ENCODE data around the gene VPS13D. TPM values are rescaled to one million over a fixed set of nuclear protein-coding genes. Genes with fewer than 3 reads are reported as not detected.

The VPS13D gene
- total RNA-seq, 1 experiment from 2014 or later = 33.1 TPM

GRCh38 chr1:12326986-12327385 is 97.2 kb downstream of the VPS13D start:
- Histone ChIP-seq H3K36me3 (ENCODE audit: control insufficient read depth, insufficient read depth, low read length) (peaks cover 2% of the 10 kb centered on the region; the same call in 1 of the 2 replicates), H3K27me3 (ENCODE audit: control insufficient read depth, insufficient read depth, low read length) (no peaks in the 10 kb centered on the region), H3K4me3 (ENCODE audit: low read depth in 2 of 2, low read length in 2 of 2) (no peak overlapping the region), H3K27ac (ENCODE audit: low read length) (no peak overlapping the region), H3K9me3 (ENCODE audit: control insufficient read depth, insufficient read depth, low read depth, low read length) (no peaks in the 10 kb centered on the region), H3K4me1 (ENCODE audit: control insufficient read depth, insufficient read depth, low read length) (no peaks in the 10 kb centered on the region)
- BruUV-seq (replicated peaks) = no TSS peak
- POLR2A ChIA-PET = no interaction called here
- no peak for DNase-seq (ENCODE audit: low read depth, low spot score)
- intact Hi-C loops (cut with micrococcal nuclease; ENCODE audit: unreplicated experiment) = no loop called here
- ATAC-seq = no peak
- no peak for TF ChIP-seq CTCF (IDR thresholded peaks at IDR 0.05)
- CTCF ChIA-PET = no interaction called here
- in situ Hi-C loops (cut with HindIII; ENCODE audit: low pct_unique_long_range_greater_than_20kb, low sequenced_read_pairs) = no loop called here

GRCh38 chr1:12327566-12327965 is 97.7 kb downstream of the VPS13D start:
- intact Hi-C loops (cut with micrococcal nuclease; ENCODE audit: unreplicated experiment) = no loop called here
- no peaks in the 10 kb centered on the region for H3K4me1 ChIP-seq (ENCODE audit: control insufficient read depth, insufficient read depth, low read length)
- H3K9me3 ChIP-seq (ENCODE audit: control insufficient read depth, insufficient read depth, low read depth, low read length) = no peaks in the 10 kb centered on the region
- no peak overlapping the region for H3K27ac ChIP-seq (ENCODE audit: low read length)
- POLR2A ChIA-PET = interaction anchor here (0.6 kb wide), 1 partner anchor 29 kb away, joined by 4 read pairs; no protein-coding TSS in a partner anchor
- no TSS peak for BruUV-seq (replicated peaks)
- CTCF ChIA-PET = no interaction called here
- in situ Hi-C loops (cut with HindIII; ENCODE audit: low pct_unique_long_range_greater_than_20kb, low sequenced_read_pairs) = no loop called here
- H3K36me3 ChIP-seq (ENCODE audit: control insufficient read depth, insufficient read depth, low read length) = peaks cover 2% of the 10 kb centered on the region; the same call in 1 of the 2 replicates
- no peaks in the 10 kb centered on the region for H3K27me3 ChIP-seq (ENCODE audit: control insufficient read depth, insufficient read depth, low read length)
- no peak for DNase-seq (ENCODE audit: low read depth, low spot score)
- TF ChIP-seq TCF7L2 (IDR thresholded peaks at IDR 0.05; ENCODE audit: low read depth, low read length) (no peak), POLR2AphosphoS5 (IDR thresholded peaks at IDR 0.05; ENCODE audit: low read depth, low read length) (no peak)
- H3K4me3 ChIP-seq (ENCODE audit: low read depth in 2 of 2, low read length in 2 of 2) = no peak overlapping the region
- no peak for ATAC-seq

GRCh38 chr1:12333036-12333785 is 103.4 kb downstream of the VPS13D start:
- TF ChIP-seq POLR2AphosphoS5 (IDR thresholded peaks at IDR 0.05; ENCODE audit: low read depth, low read length) (no peak), TCF7L2 (IDR thresholded peaks at IDR 0.05; ENCODE audit: low read depth, low read length) (no peak), REST (IDR thresholded peaks at IDR 0.05; ENCODE audit: insufficient read depth in 1 of 2, low read depth in 2 of 2, low read length in 1 of 2) (no peak), CTCF (IDR thresholded peaks at IDR 0.05) (no peak), SIN3A (IDR thresholded peaks at IDR 0.05; ENCODE audit: borderline replicate concordance, insufficient read depth, low read depth, low read length) (no peak)
- CTCF ChIA-PET = no interaction called here
- no peak overlapping the region for H3K4me3 ChIP-seq (ENCODE audit: low read depth in 2 of 2, low read length in 2 of 2)
- in situ Hi-C loops (cut with HindIII; ENCODE audit: low pct_unique_long_range_greater_than_20kb, low sequenced_read_pairs) = no loop called here
- H3K9me3 ChIP-seq (ENCODE audit: control insufficient read depth, insufficient read depth, low read depth, low read length) = no peaks in the 10 kb centered on the region
- no peak for DNase-seq (ENCODE audit: low read depth, low spot score)
- POLR2A ChIA-PET = no interaction called here
- peaks cover 10% of the 10 kb centered on the region for H3K36me3 ChIP-seq (ENCODE audit: control insufficient read depth, insufficient read depth, low read length)
- H3K27me3 ChIP-seq (ENCODE audit: control insufficient read depth, insufficient read depth, low read length) = no peaks in the 10 kb centered on the region
- no peak for ATAC-seq
- no peak overlapping the region for H3K27ac ChIP-seq (ENCODE audit: low read length)
- BruUV-seq (replicated peaks) = no TSS peak
- intact Hi-C loops (cut with micrococcal nuclease; ENCODE audit: unreplicated experiment) = no loop called here
- no peaks in the 10 kb centered on the region; the same call in 1 of the 2 replicates for H3K4me1 ChIP-seq (ENCODE audit: control insufficient read depth, insufficient read depth, low read length)

All from Panc1 (cell line).